Spleen (tissue), 7 donors: ENCODE data around the gene DCUN1D4.

Experiments used
- POLR2A ChIP-seq, 3 donors: fragments of 450-650 bp; IDR thresholded peaks; one replicate each; pipeline ENCODE4 v1.5.1; 2017; ENCODE audit warnings: antibody characterized with exemption in 3 of 3, mild to moderate bottlenecking in 1 of 3
- POLR2AphosphoS5 ChIP-seq, 3 donors: sonication (generic); formaldehyde crosslinking; IDR thresholded peaks; one replicate each; pipeline ENCODE4 v1.5.1; 2017; ENCODE audit warnings: antibody characterized with exemption in 3 of 3
- TF ChIP-seq, protein P1 (sequence below), 11 experiments: fragments of 200-600 bp in 7 of 11; fragments of 450-650 bp in 4 of 11; sonication (generic) in 4 of 11; IDR thresholded peaks in 8 of 11; conservative IDR thresholded peaks in 3 of 11; 1 replicate in 7 of 11; 2 replicates in 4 of 11; pipeline versions ENCODE4 v1.4.0 to v1.8.0; 2016 to 2021; ENCODE audit warnings: antibody characterized with exemption in 11 of 11, inconsistent platforms in 4 of 11, mild to moderate bottlenecking in 1 of 11
- donor health status: DM: no; HTN: no; CAD: no; lungs with moderate emphysema.
- donor health status: DM: no; HTN: no; CAD: no.
- donor health status: DM: no; HTN: no; CAD: no.

DNA sequence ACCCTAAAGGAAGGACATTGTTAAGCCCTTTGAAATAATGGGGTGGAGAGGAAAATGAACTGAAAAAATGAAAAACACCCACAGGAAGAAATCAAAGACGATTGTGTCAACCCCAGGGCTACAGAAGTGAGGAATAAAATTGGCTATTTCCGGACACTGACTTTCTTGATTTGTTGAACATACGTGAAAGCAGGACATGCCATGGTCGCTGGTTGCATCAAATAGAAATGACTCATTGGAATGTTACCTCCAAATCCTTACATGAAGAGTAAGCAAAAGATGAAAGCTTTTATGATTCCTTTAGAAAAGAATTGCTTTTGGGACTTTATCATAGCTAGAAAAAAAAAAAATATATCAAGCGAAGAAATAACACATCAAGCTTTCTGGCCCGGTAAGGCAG, 75.3 kb downstream of the DCUN1D4 start:
- TF ChIP-seq POLR2A (IDR thresholded peaks at IDR 0.05) (no peak), POLR2AphosphoS5 (IDR thresholded peaks at IDR 0.05) (no peak)
- TF ChIP-seq, protein P1, sequence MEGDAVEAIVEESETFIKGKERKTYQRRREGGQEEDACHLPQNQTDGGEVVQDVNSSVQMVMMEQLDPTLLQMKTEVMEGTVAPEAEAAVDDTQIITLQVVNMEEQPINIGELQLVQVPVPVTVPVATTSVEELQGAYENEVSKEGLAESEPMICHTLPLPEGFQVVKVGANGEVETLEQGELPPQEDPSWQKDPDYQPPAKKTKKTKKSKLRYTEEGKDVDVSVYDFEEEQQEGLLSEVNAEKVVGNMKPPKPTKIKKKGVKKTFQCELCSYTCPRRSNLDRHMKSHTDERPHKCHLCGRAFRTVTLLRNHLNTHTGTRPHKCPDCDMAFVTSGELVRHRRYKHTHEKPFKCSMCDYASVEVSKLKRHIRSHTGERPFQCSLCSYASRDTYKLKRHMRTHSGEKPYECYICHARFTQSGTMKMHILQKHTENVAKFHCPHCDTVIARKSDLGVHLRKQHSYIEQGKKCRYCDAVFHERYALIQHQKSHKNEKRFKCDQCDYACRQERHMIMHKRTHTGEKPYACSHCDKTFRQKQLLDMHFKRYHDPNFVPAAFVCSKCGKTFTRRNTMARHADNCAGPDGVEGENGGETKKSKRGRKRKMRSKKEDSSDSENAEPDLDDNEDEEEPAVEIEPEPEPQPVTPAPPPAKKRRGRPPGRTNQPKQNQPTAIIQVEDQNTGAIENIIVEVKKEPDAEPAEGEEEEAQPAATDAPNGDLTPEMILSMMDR (IDR thresholded peaks at IDR 0.05 in 8 of 11, conservative IDR thresholded peaks at IDR 0.05 in 3 of 11), result no peak
